HG02840 (cell line): ENCODE measurements around the gene FAM53B.

Experiments used
- ATAC-seq: cut with Tn5 transposase; IDR thresholded peaks from one replicate; pipeline ENCODE4 v1.9.1; 2021; ENCODE audit warnings: mild to moderate bottlenecking, moderate library complexity, moderate number of reproducible peaks; ENCODE audit not compliant: unreplicated experiment, low FRiP score

Gene FAM53B

DNA sequence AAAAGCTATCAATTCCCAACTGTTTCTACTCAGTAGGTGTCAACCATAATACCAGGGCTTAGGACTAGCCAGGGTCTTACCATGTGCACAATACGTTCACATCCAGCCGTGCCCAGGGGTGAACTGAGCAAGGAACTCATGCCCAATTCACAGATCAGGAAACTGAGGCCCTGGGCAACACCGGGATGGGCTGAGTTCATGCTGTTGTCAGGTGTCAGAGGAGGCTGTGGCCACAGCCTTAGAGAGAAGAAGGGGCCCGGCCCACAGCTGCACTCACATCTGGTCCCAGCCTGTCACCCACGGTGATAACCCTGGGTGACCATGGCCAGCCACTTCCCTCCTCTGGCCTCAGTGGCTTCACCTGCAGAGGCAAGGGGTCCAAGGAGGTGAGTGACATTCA, 92.0 kb downstream of the FAM53B start:
- no peak for ATAC-seq

DNA sequence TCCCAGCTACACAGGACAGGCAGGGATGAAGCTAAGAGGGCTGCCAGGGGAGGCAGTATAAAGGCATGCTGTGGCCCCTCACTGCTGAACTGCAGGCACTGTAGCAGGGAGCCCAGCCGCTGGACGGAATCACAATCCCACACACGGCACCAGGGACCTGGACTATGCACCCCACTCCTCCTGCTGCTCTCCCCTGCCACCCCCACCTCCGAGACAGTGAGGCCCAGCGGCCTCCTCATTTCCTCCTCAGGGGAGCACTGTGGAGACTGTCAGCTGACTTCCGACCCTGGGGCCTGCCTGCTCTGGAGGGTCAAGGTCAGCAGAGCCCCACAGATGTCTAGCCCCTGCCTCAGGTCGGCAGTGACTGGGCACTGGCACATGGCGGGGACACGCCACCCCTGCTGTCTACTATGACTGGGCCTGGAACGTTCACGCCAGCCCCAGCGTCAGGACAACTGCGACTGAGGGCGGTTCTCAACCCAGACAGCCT, 92.7 kb downstream of the FAM53B start:
- ATAC-seq: no peak

DNA sequence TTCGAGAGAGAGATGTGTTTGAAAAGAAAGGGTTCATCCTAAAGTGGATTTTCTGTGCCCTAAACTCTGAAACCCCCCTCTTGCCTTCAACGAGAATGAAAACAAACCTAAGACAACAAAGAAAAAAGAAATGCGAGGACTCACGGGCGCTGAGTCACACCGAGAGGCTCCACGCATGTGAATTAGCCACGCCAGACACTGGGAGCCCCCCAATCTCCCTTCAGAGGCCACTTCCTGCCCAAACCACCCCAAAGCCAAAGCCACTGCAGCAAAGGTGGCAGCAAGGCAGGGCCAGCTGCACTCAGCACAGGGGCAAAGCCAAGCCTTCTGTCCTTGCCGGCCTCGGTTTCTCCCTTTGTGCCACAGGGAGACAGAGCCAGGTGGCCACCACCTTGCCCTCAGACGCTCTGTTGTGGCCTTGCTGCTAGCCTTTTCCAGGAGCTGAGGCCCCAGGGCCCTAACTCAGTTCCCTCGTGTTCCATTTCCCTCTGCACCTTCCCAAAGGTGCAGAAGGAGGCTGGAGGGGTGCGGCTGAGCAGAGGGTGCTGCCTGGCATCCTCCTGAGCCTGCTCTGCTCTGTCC, 93.3 kb downstream of the FAM53B start:
- ATAC-seq: no peak

DNA sequence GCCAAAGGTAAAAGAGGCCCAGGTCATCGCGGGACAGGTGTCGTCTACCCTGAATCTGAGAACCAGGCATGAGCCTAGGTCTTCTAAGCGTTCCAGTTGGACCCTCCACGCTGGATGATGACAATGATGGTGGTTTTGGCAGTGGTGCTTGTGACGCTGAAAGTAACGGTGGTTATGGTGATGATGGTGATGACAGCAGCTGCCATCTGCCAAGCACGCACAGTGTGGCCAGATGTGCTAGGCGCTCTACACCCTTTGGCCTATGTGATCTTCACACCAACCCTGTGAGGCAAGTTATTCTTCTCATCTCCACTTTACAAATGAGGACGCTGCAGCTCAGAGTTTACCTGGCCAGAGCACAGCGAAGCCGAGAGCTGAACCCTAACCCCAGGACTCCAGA, 93.9 kb downstream of the FAM53B start:
- no peak for ATAC-seq

DNA sequence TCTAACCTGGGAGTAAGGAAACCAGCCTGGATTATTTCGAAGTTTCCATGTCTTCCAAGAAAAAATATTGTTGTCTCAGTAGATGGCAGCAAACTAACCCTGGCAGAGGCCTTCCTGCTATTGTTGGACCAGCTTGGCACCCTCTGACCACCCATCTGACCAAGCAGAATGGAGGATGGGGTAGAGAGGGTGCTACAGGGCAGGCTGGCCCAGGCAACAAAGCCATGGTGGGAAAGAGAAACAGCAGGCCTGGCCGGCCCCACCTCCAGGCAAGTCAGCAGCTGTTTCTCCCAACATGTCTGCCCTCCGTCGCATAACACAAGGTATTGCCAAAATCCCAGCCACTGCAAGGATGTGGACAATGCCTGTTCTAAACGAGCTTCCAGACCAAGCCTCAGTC, 95.0 kb downstream of the FAM53B start:
- ATAC-seq: no peak

DNA sequence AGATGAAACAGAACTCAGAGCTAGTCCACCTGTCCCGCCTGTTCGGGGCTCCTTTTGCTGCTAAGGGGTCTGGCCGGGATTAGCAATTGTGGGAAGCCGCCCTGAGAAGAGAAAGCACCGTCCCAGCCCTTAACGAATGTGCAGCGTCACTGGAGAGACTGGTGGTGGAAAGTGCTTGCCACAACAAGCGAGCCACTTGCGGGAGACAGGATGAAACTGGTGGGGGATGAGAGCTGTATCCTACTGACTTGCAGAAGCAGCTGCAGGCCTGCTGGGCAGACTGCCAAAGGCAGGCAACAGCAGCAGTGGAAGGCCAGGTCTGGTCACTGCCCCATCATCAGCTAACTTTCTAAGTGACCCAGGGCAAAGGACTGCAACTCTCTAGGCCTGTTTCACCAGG, 95.4 kb downstream of the FAM53B start:
- ATAC-seq: no peak

DNA sequence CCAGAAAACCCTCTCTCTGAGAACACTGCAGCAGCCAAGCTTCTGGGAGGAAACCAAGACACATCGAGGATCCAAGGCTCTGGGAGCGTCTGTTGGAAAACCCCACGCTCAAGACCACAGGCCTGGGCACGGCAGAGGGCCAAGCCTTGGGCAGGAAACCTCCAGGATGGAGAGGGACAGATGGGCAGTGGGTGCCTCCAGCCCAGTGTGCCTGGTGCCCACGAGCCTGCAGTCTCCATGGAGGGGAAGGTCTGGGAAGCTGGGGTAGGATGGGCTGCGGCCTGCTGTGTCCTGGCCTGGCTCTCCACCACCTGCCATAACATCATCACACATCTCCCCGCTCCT, 96.1 kb downstream of the FAM53B start:
- no peak for ATAC-seq

DNA sequence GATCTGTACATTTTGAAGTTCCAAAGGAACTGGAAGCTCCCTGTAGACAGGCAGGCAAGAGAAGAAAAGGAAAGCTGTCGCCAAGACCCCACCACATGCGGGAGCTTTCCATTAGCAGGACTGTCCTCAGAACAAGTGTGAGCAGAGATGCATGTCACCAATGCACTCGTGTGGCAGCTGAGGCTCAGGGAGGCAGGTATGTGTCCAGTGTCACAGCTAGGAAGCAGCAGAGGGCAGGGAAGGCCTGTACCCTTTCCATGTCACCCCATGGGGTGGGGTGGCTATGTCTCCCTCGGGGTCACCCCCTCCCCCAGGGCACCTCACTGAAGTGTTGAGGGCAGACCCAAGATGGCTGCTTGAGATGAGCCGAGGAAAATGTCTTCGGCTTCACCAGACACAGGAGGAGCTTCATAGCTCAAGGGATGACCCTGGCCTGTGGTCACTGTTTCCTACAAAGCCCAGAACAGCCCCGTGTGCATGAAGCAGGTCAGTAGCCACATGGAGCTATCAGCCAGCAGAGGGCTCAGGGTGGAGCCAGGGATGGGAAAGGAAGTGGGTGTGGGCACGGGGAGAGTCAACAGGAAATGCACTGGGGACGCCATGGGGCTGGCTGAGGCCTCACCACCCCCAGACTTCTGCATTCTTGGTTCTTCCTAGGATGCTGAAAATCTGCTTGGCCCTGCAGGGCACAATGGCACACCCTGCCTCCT, 96.6 kb downstream of the FAM53B start:
- ATAC-seq: no peak

DNA sequence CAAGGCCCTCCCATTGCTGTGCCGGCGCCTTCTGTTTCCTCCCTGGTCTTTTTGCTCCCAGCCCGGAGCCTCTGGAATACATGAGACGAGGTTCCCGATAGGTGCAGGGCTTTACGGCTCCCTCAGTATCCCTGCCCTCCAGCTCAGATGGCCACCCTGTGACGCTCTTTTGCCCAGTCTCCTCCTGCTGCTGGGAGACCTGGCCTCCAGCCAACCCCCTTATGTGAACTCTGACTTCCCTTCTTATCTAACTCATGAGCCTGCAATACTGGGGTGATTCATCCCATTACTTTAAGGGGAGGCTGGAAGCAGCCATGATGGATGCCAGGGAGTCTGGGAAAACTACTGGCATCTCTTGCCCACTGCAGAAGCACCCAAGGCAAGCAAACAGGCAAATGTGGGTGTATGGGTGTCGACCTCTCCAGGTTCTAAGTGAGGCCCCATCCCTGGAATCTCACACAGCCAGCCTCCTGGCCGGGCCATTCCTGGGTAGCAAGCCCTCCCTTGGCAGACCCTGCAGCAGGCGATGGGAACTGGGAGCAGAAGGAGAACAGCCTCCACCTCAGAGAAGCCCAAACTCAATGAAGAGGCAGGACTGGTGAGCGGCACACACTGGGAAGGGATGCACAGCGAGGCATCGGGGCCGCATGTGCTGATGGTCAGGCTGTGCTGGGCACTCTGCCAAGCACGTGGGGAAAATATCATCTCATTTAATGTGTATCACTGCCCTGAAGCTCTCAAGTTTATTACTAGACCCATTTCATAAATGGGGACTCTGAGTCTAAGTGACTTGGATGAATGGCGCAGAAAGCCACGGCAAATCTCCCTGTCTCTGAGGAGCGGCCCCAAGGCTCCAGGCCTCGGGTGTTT, 97.5 kb downstream of the FAM53B start:
- no peak for ATAC-seq

DNA sequence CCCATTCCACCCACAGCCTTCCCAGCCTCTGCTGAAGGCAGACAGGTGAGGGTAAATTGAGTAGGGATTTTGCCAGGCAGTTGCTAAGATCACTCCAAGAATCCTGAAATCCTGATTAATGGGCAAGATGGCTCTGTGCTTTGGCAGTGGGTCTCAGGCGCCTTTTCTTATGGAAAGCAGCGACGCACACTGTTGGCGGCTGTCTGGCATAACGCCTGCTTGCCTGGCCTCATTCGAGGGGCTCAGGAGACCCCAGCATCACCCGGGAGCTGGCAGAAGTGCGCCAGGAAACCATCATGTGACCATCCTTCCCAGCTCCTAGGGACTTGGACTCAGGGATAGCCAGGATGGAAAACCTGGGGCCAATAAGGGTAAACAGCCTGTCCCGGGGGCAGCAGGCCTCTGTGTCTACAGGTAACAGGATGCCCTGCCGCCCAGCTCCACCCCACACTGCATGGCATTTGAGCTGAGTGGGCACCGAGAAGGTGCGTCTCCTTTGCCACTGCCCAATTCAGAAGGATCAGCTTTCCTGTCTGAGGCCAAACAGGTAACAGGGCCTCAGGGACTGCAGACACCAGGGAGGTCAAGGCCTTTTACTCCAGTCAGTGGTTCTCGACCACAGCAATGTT, 98.6 kb downstream of the FAM53B start:
- ATAC-seq: no peak

DNA sequence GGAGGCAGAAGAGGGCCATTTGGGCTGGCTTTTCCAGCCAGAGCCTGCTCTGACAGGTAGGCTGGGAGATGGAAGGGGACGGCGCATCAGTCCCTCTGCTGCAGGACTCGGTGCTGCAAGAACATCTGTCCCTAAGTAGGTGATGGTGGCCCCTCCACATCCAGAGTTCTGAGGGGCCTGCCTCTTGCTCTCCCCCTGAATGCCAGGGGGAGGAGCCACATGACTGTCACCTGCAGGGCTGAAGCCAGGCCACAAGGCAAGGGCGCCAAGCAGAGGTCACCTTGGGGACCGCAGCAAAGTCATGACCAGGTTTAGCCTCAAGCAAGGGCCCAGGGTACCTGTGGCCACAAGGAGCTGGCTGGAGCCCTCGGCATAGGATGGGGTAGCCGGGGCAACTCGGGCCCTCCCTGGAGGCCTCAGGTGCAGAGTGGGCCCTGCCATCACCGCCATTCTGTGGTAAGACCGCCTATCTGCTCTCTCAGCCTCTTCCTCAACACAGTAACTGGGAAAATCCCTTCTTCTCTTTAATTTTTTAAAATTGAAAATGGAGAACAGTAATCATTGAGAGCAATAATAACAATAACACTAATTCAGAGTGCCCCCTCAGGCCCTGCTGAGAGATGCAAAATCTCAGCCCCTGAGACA, 99.3 kb downstream of the FAM53B start:
- ATAC-seq: no peak

DNA sequence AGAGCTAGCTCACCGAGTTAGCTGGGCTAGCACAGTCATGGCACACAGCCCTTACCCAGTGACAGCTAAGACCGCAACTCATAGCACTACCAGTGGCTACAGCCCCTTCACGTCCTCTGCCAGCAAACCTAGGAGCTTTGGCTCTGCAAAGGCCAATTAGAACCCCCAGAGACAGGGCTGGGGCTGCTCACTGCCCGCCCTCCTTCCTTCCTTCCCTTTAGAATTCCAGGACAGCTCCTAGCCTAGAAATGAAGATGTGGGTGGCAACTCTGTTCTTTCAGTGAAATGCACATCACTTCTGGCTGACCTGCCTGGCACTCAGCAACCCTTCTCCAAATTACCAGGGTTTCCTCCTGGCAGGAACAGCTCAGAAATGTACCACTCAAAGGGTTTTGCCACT, 99.9 kb downstream of the FAM53B start:
- no peak for ATAC-seq

DNA sequence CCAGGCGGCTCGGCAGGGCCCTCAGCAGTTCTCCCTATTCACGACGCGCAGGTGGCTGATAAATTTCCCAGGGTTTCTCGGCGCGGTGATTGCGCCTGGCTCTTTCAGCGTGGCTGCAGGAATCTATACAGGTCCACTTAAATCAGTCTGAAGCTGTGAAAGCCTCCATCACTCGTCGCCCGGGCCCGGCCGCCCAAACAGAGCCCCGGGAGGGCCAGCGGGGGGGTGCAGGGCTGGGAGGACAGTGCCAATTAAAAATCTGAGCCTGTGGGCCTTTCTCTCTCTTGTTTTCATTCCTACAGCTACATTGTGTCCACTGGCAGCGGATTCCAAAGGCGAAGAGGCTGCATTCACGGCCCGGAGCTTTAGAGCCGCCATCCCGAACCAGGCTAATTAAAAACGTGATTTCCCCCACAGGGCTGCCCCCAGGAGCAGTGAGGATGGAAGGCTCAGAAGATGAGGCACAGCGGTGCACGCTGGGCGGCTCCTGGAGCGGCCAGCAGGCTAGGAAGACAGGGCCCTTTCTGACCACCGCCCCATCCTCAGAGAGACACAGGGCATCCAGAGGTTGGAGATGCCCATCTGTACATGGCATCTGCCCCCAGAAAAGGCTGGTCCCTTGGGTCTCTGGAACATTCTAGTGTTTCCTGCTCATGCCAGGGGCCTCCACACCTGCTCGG, 100.7 kb downstream of the FAM53B start:
- ATAC-seq: no peak

DNA sequence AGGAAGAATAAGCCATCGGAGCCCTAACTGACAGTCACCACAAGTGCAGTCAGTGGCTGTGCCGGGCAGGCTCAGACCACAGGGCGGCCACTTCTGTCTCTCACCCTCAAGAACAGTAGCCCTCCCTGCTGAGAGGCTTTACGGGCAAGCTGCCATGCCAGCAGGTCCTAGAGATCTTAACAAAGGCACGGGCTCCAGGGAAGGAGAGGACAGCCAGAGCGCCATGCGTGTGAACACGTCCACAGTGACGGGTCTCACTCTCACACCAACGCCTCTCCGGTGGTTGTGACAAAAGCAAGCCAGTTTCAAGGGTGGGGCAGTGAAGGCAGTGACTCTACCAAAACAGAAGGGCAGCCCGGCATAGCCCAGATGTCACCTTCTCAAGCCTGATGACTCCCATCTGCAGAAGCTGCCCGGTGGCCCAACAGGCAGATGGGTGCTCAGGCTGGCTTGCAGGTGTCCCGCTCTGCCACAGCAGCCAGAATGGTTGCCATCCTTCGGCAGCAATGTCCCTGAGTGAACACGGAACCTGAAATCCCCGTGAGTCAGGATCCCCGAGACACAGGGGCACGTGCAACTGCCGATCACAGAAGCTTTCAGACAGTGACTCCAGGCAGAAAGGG, 102.0 kb downstream of the FAM53B start:
- ATAC-seq: no peak

DNA sequence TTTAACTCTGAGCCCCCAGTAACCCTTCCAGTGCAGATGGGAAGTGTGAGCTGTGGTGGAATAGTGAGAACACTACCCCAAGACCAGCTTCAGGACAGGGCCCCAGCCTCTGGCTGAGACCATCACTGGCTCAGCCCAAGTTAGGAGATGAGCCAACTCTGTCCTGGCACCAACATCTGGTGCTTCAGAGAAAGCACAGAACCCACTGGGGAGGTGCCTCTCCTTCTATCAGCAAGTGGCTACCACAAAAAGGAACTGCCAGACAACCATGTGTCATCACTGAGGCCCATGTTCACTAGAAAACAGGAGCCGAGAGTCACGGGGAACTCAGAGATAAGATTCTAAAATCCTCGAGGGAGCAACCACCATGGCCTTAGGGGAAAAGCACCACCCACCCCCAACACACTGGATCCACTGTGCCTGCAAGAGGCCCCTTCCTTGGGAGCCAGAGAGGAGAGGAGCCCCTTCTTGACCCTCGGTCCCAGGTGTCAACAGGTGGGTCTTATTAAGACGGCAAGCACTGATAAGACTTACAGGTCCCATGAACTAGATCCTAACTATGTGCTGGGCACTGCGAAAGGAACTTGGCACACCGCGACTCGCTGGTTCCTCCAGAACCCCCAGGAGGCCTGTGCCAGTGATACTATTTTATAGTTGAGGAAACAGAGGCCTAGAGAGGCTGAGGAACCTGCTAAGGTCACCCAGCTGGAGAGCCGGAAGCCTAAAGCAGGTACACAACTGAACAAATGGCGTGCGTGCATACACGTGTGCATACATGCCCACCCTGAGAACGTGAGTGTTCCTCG, 102.7 kb downstream of the FAM53B start:
- no peak for ATAC-seq

DNA sequence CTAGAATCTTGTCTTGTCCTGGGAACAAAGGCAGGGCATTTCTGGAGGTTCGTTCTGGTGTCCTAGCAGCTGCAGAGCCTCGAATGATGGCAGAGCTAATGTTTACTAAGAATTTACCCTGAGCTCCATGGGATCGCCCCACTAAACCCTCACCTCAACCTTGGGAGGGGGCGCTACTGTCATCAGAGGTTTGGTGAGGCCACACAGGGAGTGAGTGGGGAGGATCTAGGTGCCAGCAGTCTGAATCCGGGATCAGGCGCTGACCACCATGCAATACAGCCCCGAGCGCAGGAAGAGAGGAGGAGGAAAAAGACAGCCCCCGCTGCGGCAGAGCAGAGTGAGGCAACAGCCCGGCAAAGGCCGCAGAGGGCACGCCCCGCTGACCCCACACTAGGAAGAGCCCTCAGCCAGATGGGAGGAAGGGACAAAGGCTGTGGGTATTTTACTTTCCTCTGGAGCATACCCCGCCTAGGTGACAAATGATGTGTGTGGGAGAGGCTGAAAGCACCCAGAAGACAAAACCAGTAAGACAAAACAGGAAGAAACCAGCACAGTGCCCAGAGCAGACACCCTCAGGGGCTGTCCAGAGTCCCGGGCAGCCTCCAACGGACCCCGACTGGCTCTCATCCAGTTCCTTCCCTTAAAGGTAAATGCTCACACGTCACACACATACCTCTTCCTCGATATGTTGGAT, 103.5 kb downstream of the FAM53B start:
- ATAC-seq: no peak

DNA sequence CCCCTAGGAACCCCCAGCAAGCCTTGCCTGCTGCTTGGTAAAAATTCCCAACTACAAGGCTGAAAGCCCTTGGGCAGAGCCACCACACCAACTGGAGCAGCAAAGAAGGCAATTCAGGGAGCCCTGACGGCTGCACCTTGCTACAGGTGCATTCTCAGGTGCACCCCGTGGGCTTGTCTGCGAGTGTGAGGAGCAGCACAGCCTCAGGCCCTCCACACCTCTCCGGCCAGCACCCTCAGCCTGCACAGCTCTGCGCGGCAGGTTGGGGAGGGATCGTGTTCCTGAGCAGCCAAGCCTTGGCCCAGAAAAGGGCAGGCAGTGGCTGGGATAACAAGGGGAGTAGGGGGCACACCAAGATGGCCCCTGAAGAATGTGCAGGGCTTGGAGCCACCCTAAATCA, 104.1 kb downstream of the FAM53B start:
- no peak for ATAC-seq

DNA sequence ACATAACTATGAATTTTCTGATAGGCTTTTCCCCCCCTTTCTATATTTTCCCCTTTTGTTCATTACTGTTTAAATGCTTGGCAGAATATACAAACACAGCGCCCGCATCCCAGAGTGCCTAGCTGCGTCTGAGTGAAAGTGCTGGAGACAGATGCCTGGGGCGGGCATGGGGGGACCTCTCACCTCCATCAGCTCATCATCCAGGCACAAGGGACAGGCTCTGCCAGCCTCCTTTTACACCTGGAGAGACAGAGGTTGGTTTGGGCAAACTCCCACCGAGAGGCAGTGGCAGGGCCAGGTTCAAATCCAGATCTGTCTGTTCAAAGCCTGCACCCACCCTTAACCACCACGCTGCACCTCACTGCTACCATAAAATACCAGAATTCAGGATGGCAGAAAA, 104.5 kb downstream of the FAM53B start:
- no peak for ATAC-seq
